ENCODE data around the gene FOXP1.
A peak's percentile ranks its signal among the peaks of the same experiment; 100 is the strongest.

Gene FOXP1

DNA sequence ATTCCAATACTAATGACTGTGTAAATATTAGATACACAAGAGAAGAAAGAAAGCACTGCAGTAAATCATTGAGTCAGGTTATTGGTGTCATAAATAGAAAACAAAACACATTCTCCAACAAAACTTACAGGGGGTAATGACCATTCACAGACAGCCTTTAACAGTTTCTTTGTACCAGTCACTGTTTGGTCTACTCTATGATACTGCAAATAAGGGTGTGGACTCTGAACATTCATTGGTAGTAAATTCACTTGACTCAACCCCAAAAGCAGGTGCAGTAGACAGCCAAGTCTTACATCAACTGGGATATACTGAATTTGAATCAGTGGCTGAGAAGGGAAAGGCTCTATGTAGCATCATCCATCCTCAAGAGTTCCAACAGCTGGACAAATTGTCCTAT lies 463.5 kb downstream of the FOXP1 start:
- Histone ChIP-seq H3K9ac (ENCODE audit: low read length) (no peak overlapping the region), H3F3A (ENCODE audit: insufficient read depth) (no peaks in the 10 kb centered on the region; the same call in 1 of the 2 replicates), H3K4me3 (ENCODE audit: insufficient read depth, low read length, poor library complexity, severe bottlenecking) (no peak overlapping the region), H2AFZ (ENCODE audit: low read depth, low read length, severe bottlenecking) (no peak overlapping the region), H3K4me2 (ENCODE audit: low read depth, low read length, poor library complexity, severe bottlenecking) (no peak overlapping the region), H3K27me3 (ENCODE audit: low read length) (no peaks in the 10 kb centered on the region), H3K9me2 (replicated peaks; ENCODE audit: insufficient read depth, low read length) (no peaks in the 10 kb centered on the region), H3K79me2 (ENCODE audit: insufficient read depth, low read length) (peaks cover 15% of the 10 kb centered on the region; the same call in 1 of the 2 replicates), H3K9me3 (ENCODE audit: insufficient read depth, low read length) (no peaks in the 10 kb centered on the region), H4K20me1 (ENCODE audit: low read depth, low read length) (no peaks in the 10 kb centered on the region), H3K36me3 (ENCODE audit: low read length) (peaks cover 7% of the 10 kb centered on the region; the same call in 1 of the 2 replicates), H3K27ac (ENCODE audit: low read depth, low read length) (no peak overlapping the region)
- no peak for TF ChIP-seq EZH2phosphoT487 (conservative IDR thresholded peaks at IDR 0.05; ENCODE audit: low read length)
- TF ChIP-seq, protein P1, sequence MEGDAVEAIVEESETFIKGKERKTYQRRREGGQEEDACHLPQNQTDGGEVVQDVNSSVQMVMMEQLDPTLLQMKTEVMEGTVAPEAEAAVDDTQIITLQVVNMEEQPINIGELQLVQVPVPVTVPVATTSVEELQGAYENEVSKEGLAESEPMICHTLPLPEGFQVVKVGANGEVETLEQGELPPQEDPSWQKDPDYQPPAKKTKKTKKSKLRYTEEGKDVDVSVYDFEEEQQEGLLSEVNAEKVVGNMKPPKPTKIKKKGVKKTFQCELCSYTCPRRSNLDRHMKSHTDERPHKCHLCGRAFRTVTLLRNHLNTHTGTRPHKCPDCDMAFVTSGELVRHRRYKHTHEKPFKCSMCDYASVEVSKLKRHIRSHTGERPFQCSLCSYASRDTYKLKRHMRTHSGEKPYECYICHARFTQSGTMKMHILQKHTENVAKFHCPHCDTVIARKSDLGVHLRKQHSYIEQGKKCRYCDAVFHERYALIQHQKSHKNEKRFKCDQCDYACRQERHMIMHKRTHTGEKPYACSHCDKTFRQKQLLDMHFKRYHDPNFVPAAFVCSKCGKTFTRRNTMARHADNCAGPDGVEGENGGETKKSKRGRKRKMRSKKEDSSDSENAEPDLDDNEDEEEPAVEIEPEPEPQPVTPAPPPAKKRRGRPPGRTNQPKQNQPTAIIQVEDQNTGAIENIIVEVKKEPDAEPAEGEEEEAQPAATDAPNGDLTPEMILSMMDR (IDR thresholded peaks at IDR 0.05; ENCODE audit: insufficient read depth, low read length, poor library complexity, severe bottlenecking), result no peak

- peak overlapping the region; percentile 57 for H3K27ac ChIP-seq (ENCODE audit: low read depth, low read length)
- H3K4me2 ChIP-seq (ENCODE audit: low read depth, low read length, poor library complexity, severe bottlenecking), result peak overlapping the region; percentile 29
- H3K9me3 ChIP-seq (ENCODE audit: insufficient read depth, low read length), result no peaks in the 10 kb centered on the region
- no peaks in the 10 kb centered on the region for H3K9me2 ChIP-seq (replicated peaks; ENCODE audit: insufficient read depth, low read length)
- H4K20me1 ChIP-seq (ENCODE audit: low read depth, low read length), result no peaks in the 10 kb centered on the region
- peaks cover 8% of the 10 kb centered on the region; the same call in 1 of the 2 replicates for H3K79me2 ChIP-seq (ENCODE audit: insufficient read depth, low read length)
- H3K27me3 ChIP-seq (ENCODE audit: low read length), result no peaks in the 10 kb centered on the region
- H3K36me3 ChIP-seq (ENCODE audit: low read length), result peaks cover 7% of the 10 kb centered on the region; the same call in 1 of the 2 replicates
- H3K9ac ChIP-seq (ENCODE audit: low read length), result no peak overlapping the region
- H3F3A ChIP-seq (ENCODE audit: insufficient read depth), result no peaks in the 10 kb centered on the region; the same call in 1 of the 2 replicates
- TF ChIP-seq, protein P1 (IDR thresholded peaks at IDR 0.05; ENCODE audit: insufficient read depth, low read length, poor library complexity, severe bottlenecking), result no peak
- TF ChIP-seq EZH2phosphoT487 (conservative IDR thresholded peaks at IDR 0.05; ENCODE audit: low read length), result no peak
- no peak overlapping the region for H3K4me3 ChIP-seq (ENCODE audit: insufficient read depth, low read length, poor library complexity, severe bottlenecking)
- no peak overlapping the region for H2AFZ ChIP-seq (ENCODE audit: low read depth, low read length, severe bottlenecking)
Measured at GRCh38 chr3:71119171-71119570, 464.4 kb downstream of the FOXP1 start.

DNA sequence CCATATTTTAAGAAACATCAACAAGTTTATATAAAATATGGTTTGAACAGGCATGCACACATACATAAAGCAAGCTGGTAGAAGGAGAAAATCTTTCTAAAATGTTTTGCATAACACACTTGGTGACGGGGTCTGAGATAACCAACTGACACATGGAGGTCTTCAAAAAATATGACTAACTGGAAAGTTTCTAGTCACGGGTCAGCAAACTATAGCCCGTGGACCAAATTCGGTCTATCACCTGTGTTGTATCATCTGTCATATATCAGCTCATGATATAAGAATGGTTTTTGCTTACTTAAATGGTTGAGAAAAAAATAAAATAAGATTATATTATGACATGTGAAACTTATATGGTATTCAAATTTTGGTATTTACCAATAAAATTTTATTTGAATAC lies 465.1 kb downstream of the FOXP1 start:
- Histone ChIP-seq H3K27ac (ENCODE audit: low read depth, low read length) (peak overlapping the region; percentile 57), H3K79me2 (ENCODE audit: insufficient read depth, low read length) (peaks cover 6% of the 10 kb centered on the region; the same call in 1 of the 2 replicates), H3K27me3 (ENCODE audit: low read length) (no peaks in the 10 kb centered on the region), H3K4me3 (ENCODE audit: insufficient read depth, low read length, poor library complexity, severe bottlenecking) (no peak overlapping the region), H3F3A (ENCODE audit: insufficient read depth) (no peaks in the 10 kb centered on the region; the same call in 1 of the 2 replicates), H2AFZ (ENCODE audit: low read depth, low read length, severe bottlenecking) (no peak overlapping the region), H3K36me3 (ENCODE audit: low read length) (peaks cover 7% of the 10 kb centered on the region; the same call in 1 of the 2 replicates), H3K9me2 (replicated peaks; ENCODE audit: insufficient read depth, low read length) (no peaks in the 10 kb centered on the region), H3K9ac (ENCODE audit: low read length) (no peak overlapping the region), H3K9me3 (ENCODE audit: insufficient read depth, low read length) (no peaks in the 10 kb centered on the region), H3K4me2 (ENCODE audit: low read depth, low read length, poor library complexity, severe bottlenecking) (peak overlapping the region; percentile 29), H4K20me1 (ENCODE audit: low read depth, low read length) (no peaks in the 10 kb centered on the region)
- TF ChIP-seq, protein P1 (IDR thresholded peaks at IDR 0.05; ENCODE audit: insufficient read depth, low read length, poor library complexity, severe bottlenecking), result no peak
- TF ChIP-seq EZH2phosphoT487 (conservative IDR thresholded peaks at IDR 0.05; ENCODE audit: low read length), result no peak

Data from SU-DHL-6 (cell line).